Caco-2 (cell line): Measurements from ENCODE around the gene PRKAG1. TPM values are rescaled to one million over a fixed set of nuclear protein-coding genes. Genes with fewer than 3 reads are reported as not detected.

Source experiments
- BruUV-seq: library from RNA; stranded (reverse); fragments of 400-500 nt; replicated peaks from 2 replicates; lab custom pipeline; 2021; lab: Mats Ljungman, UMichigan
- CTCF ChIA-PET: fragments of 300-600 bp; sonication (Branson Sonifier 250); formaldehyde crosslinking; loops from one replicate; lab custom pipeline; 2022; ENCODE audit warnings: antibody characterized with exemption; lab: Charles Lee
- POLR2A ChIA-PET: fragments of 300-600 bp; sonication (Branson Sonifier 250); formaldehyde crosslinking; loops from one replicate; lab custom pipeline; 2022; ENCODE audit warnings: antibody characterized with exemption; lab: Charles Lee
- DNase-seq, 2 experiments: peaks; one replicate each; pipeline versions ENCODE4 v3.0.0 to v3.0.0-alpha.2; 2020 to 2022
- H3K27me3 ChIP-seq: replicated peaks from 2 replicates; pipeline ENCODE4 v1.6.0; 2011; ENCODE audit warnings: low read length; ENCODE audit not compliant: control insufficient read depth, insufficient read depth
- H3K36me3 ChIP-seq: 2 replicates; pipeline ENCODE4 v1.5.1; 2011; ENCODE audit warnings: low read length; ENCODE audit not compliant: control insufficient read depth, insufficient read depth
- H3K4me1 ChIP-seq: fragments of 250-450 bp; sonication (Bioruptor Pico); 2 replicates; pipeline ENCODE4 v1.5.1; 2020; ENCODE audit warnings: mild to moderate bottlenecking
- H3K4me3 ChIP-seq: 2 replicates; pipeline ENCODE4 v1.5.1; 2011; ENCODE audit warnings: low read depth, mild to moderate bottlenecking, control low read depth, low read length
- H3K9me3 ChIP-seq: fragments of 250-450 bp; sonication (Bioruptor Pico); 2 replicates; pipeline ENCODE4 v1.5.1; 2020; ENCODE audit warnings: mild to moderate bottlenecking, moderate library complexity
- H3K27ac Mint-ChIP-seq: one replicate; pipeline ENCODE4 v1.8.0; 2022; ENCODE audit warnings: mixed read lengths; ENCODE audit not compliant: unreplicated experiment
- H3K27me3 Mint-ChIP-seq: one replicate; pipeline ENCODE4 v1.8.0; 2022; ENCODE audit warnings: mixed read lengths; ENCODE audit not compliant: insufficient read depth, unreplicated experiment
- H3K36me3 Mint-ChIP-seq: one replicate; pipeline ENCODE4 v1.8.0; 2022; ENCODE audit warnings: mild to moderate bottlenecking, mixed read lengths; ENCODE audit not compliant: insufficient read depth, unreplicated experiment
- H3K4me1 Mint-ChIP-seq: one replicate; pipeline ENCODE4 v1.8.0; 2022; ENCODE audit warnings: low read depth, mixed read lengths; ENCODE audit not compliant: unreplicated experiment
- H3K4me3 Mint-ChIP-seq: one replicate; pipeline ENCODE4 v1.8.0; 2022; ENCODE audit warnings: mild to moderate bottlenecking, moderate library complexity, mixed read lengths; ENCODE audit not compliant: unreplicated experiment
- H3K9me3 Mint-ChIP-seq: one replicate; pipeline ENCODE4 v1.8.0; 2022; ENCODE audit warnings: mixed read lengths; ENCODE audit not compliant: unreplicated experiment
- intact Hi-C: fragments of 100-400 bp; cut with micrococcal nuclease; formaldehyde crosslinking; loops from one replicate; pipeline ENCODE4 v1.10.0; 2022; ENCODE audit not compliant: unreplicated experiment
- total RNA-seq: library from RNA; stranded (reverse); gene quantifications from 2 replicates; pipeline ENCODE4 v1.2.3, GENCODE V29; 2022
- TF ChIP-seq, protein P1 (sequence below), 2 experiments: fragments of 200-600 bp in 1 of 2; IDR thresholded peaks; 1 replicate in 1 of 2; 2 replicates in 1 of 2; pipeline versions ENCODE4 v1.5.1 to v1.8.0; 2011 to 2022; ENCODE audit warnings: antibody characterized with exemption in 1 of 2, control low read depth in 1 of 2, inconsistent platforms in 1 of 2, low read depth in 1 of 2, low read length in 1 of 2, mild to moderate bottlenecking in 1 of 2, moderate library complexity in 1 of 2; ENCODE audit not compliant: insufficient read depth in 1 of 2, severe bottlenecking in 1 of 2, unreplicated experiment in 1 of 2

PRKAG1 gene
- total RNA-seq, 1 experiment from 2014 or later: 60.3 TPM

DNA sequence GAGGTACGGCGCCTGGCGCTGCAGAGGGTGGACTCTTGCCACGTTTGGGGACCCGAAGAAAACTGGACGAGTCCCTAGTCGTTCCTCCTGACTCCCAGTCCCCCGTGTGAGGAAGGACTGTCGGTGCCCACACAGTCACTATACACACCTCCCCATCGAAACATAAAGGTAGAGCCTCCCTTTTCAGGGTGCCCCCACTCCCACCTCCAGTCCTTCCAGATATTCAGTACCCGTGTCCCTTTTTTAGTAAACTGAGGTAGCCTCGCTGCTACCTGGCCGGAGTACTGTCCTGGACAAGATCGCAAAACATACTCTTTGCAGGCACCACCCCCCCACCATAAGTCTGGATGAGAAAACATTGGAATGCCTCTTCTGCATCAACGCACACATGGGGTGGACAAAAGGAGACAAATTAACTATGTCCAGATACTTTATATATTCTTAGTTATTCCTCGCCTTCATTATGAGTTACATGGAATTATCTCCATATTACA is 42.6 kb upstream of the PRKAG1 start:
- peaks cover 17% of the 10 kb centered on the region for H3K4me1 ChIP-seq
- no peak for DNase-seq
- BruUV-seq: TSS peak; percentile 44
- POLR2A ChIA-PET: no interaction called here
- Mint-ChIP-seq H3K9me3 (no peaks in the 10 kb centered on the region), H3K4me3 (peak overlapping the region; percentile 83), H3K36me3 (peaks cover 11% of the 10 kb centered on the region), H3K27me3 (no peaks in the 10 kb centered on the region), H3K27ac (peak overlapping the region; percentile 97), H3K4me1 (peaks cover 11% of the 10 kb centered on the region)
- peak overlapping the region; percentile 91 for H3K4me3 ChIP-seq
- CTCF ChIA-PET: no interaction called here
- TF ChIP-seq, protein P1, sequence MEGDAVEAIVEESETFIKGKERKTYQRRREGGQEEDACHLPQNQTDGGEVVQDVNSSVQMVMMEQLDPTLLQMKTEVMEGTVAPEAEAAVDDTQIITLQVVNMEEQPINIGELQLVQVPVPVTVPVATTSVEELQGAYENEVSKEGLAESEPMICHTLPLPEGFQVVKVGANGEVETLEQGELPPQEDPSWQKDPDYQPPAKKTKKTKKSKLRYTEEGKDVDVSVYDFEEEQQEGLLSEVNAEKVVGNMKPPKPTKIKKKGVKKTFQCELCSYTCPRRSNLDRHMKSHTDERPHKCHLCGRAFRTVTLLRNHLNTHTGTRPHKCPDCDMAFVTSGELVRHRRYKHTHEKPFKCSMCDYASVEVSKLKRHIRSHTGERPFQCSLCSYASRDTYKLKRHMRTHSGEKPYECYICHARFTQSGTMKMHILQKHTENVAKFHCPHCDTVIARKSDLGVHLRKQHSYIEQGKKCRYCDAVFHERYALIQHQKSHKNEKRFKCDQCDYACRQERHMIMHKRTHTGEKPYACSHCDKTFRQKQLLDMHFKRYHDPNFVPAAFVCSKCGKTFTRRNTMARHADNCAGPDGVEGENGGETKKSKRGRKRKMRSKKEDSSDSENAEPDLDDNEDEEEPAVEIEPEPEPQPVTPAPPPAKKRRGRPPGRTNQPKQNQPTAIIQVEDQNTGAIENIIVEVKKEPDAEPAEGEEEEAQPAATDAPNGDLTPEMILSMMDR (IDR thresholded peaks at IDR 0.05; ENCODE audit: insufficient read depth in 1 of 2, low read depth in 1 of 2, low read length in 1 of 2, severe bottlenecking in 1 of 2, unreplicated experiment in 1 of 2): no peak
- intact Hi-C loops: no loop called here
- H3K9me3 ChIP-seq: no peaks in the 10 kb centered on the region
- H3K27me3 ChIP-seq: no peaks in the 10 kb centered on the region
- no peaks in the 10 kb centered on the region for H3K36me3 ChIP-seq

- Histone ChIP-seq H3K4me3 (peak within 1 kb of the TSS; percentile 91), H3K36me3 (peaks cover 3% of the 10 kb centered on the region; the same call in 1 of the 2 replicates), H3K9me3 (no peaks in the 10 kb centered on the region), H3K4me1 (peaks cover 17% of the 10 kb centered on the region), H3K27me3 (no peaks in the 10 kb centered on the region)
- peaks cover 16% of the 10 kb centered on the region for H3K4me1 Mint-ChIP-seq
- peak; percentile 95 for DNase-seq
- BruUV-seq: TSS peak; percentile 43
- H3K4me3 Mint-ChIP-seq: peak within 1 kb of the TSS; percentile 83
- H3K36me3 Mint-ChIP-seq: peaks cover 17% of the 10 kb centered on the region
- TF ChIP-seq, protein P1 (IDR thresholded peaks at IDR 0.05; ENCODE audit: insufficient read depth in 1 of 2, low read depth in 1 of 2, low read length in 1 of 2, severe bottlenecking in 1 of 2, unreplicated experiment in 1 of 2): peak in 1 of 2 experiments; percentile 50
- intact Hi-C loops: no loop called here
- H3K9me3 Mint-ChIP-seq: no peaks in the 10 kb centered on the region
- no peaks in the 10 kb centered on the region for H3K27me3 Mint-ChIP-seq
- H3K27ac Mint-ChIP-seq: peak within 1 kb of the TSS; percentile 97
- ChIA-PET POLR2A (no interaction called here), CTCF (interaction anchor here (1.0 kb wide), 1 partner anchor 9 kb away, joined by 4 read pairs; the partner anchor contains the start of gene RHEBL1)
Observed at GRCh38 chr12:49060237-49061156, 41.9 kb upstream of the PRKAG1 start, which contains the start of gene KMT2D. Gene KMT2D, minus strand, starts transcription at chr12:49060794. Its CDS starts 5,470 bp downstream, at chr12:49055324.
